ENCODE results near the gene TIE1. TPM values are rescaled to one million over a fixed set of nuclear protein-coding genes. Genes with fewer than 3 reads are reported as not detected.

TIE1 gene
- total and polyA plus RNA-seq, 2 donors (not counting 3 experiments of a cell fraction or from before 2014, with no cell fraction given): 531 to 620 TPM

GRCh38 chr1:43272576-43273571, 27.9 kb upstream of the TIE1 start:
- H3K79me2 ChIP-seq (ENCODE audit: control insufficient read depth, insufficient read depth, low read length): no peaks in the 10 kb centered on the region
- dilution Hi-C loops (cut with MboI; ENCODE audit: extremely low pct_ligation_motif_present, low sequenced_read_pairs) (no loop called here), intact Hi-C loops (cut with micrococcal nuclease) (no loop called here)
- no peaks in the 10 kb centered on the region for H3K36me3 ChIP-seq (ENCODE audit: control insufficient read depth in 2 of 2, extremely low read depth in 1 of 2, insufficient read depth in 2 of 2, low read length in 2 of 2)
- ChIA-PET POLR2A (no interaction called here), CTCF (interaction anchor here (1.0 kb wide), 1 partner anchor 28 kb away, joined by 3 read pairs; the partner anchor contains the start of gene TIE1)
- no peak for TF ChIP-seq JUN (IDR thresholded peaks at IDR 0.05; ENCODE audit: borderline replicate concordance, insufficient read depth, insufficient read length, low read depth)
- TF ChIP-seq FOS (IDR thresholded peaks at IDR 0.05; ENCODE audit: borderline replicate concordance, insufficient read depth, low read length): no peak
- TF ChIP-seq POLR2AphosphoS5 (IDR thresholded peaks at IDR 0.05; ENCODE audit: insufficient read depth, low read depth, low read length): no peak
- TF ChIP-seq EZH2 (IDR thresholded peaks at IDR 0.05; ENCODE audit: borderline replicate concordance, low read depth, low read length, severe bottlenecking): no peak
- no peak for TF ChIP-seq MYC (IDR thresholded peaks at IDR 0.05; ENCODE audit: low read depth, low read length)
- no peak for TF ChIP-seq GATA2 (IDR thresholded peaks at IDR 0.05; ENCODE audit: insufficient read depth, insufficient read length, low read depth, low read length)
- no peak for TF ChIP-seq POLR2A (IDR thresholded peaks at IDR 0.05; ENCODE audit: low read depth, low read length)
- TF ChIP-seq, protein P1, sequence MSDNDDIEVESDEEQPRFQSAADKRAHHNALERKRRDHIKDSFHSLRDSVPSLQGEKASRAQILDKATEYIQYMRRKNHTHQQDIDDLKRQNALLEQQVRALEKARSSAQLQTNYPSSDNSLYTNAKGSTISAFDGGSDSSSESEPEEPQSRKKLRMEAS (IDR thresholded peaks at IDR 0.05; ENCODE audit: insufficient read depth, insufficient read length): no peak
- TF ChIP-seq, protein P2, sequence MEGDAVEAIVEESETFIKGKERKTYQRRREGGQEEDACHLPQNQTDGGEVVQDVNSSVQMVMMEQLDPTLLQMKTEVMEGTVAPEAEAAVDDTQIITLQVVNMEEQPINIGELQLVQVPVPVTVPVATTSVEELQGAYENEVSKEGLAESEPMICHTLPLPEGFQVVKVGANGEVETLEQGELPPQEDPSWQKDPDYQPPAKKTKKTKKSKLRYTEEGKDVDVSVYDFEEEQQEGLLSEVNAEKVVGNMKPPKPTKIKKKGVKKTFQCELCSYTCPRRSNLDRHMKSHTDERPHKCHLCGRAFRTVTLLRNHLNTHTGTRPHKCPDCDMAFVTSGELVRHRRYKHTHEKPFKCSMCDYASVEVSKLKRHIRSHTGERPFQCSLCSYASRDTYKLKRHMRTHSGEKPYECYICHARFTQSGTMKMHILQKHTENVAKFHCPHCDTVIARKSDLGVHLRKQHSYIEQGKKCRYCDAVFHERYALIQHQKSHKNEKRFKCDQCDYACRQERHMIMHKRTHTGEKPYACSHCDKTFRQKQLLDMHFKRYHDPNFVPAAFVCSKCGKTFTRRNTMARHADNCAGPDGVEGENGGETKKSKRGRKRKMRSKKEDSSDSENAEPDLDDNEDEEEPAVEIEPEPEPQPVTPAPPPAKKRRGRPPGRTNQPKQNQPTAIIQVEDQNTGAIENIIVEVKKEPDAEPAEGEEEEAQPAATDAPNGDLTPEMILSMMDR (IDR thresholded peaks at IDR 0.05; ENCODE audit: extremely low read depth in 1 of 2, insufficient read depth in 1 of 2, low read depth in 1 of 2, low read length in 2 of 2): no peak
- H3K4me2 ChIP-seq (ENCODE audit: insufficient read depth, low read length): no peak overlapping the region
- DNase-seq (ENCODE audit: low read depth, low spot score) (no peak), FAIRE-seq (no peak)
- H3K27me3 ChIP-seq (ENCODE audit: control insufficient read depth in 2 of 2, insufficient read depth in 2 of 2, low read length in 2 of 2): no peaks in the 10 kb centered on the region
- H3K27ac ChIP-seq (ENCODE audit: insufficient read depth, low read depth, low read length): no peak overlapping the region
- H4K20me1 ChIP-seq (replicated peaks; ENCODE audit: control insufficient read depth, extremely low read depth, insufficient read depth, low read length): no peaks in the 10 kb centered on the region
- H2AFZ ChIP-seq (ENCODE audit: low read depth, low read length): no peak overlapping the region
- no peaks in the 10 kb centered on the region for H3K9me3 ChIP-seq (replicated peaks; ENCODE audit: control insufficient read depth, insufficient read depth, low read length)
- H3K9me1 ChIP-seq (replicated peaks; ENCODE audit: control insufficient read depth, extremely low read depth, insufficient read depth, low read length): no peaks in the 10 kb centered on the region
- BruUV-seq (replicated peaks): no TSS peak
- peaks cover 3% of the 10 kb centered on the region for H3K4me1 ChIP-seq (ENCODE audit: control insufficient read depth, extremely low read depth, insufficient read depth, low read length)
- H3K9ac ChIP-seq (replicated peaks; ENCODE audit: extremely low read depth, insufficient read depth, low read length): no peak overlapping the region
- H3K4me3 ChIP-seq (replicated peaks in 1 of 3; ENCODE audit: insufficient read depth in 1 of 3, low read depth in 1 of 3, low read length in 3 of 3): no peak overlapping the region
